WERI-Rb-1 (cell line): ENCODE data around the gene RBPJ.
"Not testable (repeated sequence)": the region's sequence is repeated elsewhere in the genome, so short reads cannot be mapped to it uniquely, and the experiment has no call there.

Experiments used
- DNase-seq: peaks from one replicate; pipeline ENCODE4 v3.0.0-alpha.2; 2020
- H3K27ac ChIP-seq: fragments of 250-450 bp; sonication (Bioruptor Pico); 2 replicates; pipeline ENCODE4 v1.5.1; 2020; ENCODE audit warnings: mild to moderate bottlenecking, moderate library complexity
- H3K27me3 ChIP-seq: fragments of 250-450 bp; sonication (Bioruptor Pico); 2 replicates; pipeline ENCODE4 v1.5.1; 2021; ENCODE audit warnings: mild to moderate bottlenecking, low read depth, moderate library complexity; ENCODE audit not compliant: insufficient read depth, severe bottlenecking
- H3K36me3 ChIP-seq: fragments of 250-450 bp; sonication (Bioruptor Pico); 2 replicates; pipeline ENCODE4 v1.5.1; 2020; ENCODE audit warnings: mild to moderate bottlenecking, moderate library complexity
- H3K4me3 ChIP-seq: 2 replicates; pipeline ENCODE4 v1.5.1; 2011; ENCODE audit warnings: low read depth, mild to moderate bottlenecking, control low read depth, low read length
- H3K9me3 ChIP-seq: fragments of 250-450 bp; sonication (Bioruptor Pico); 2 replicates; pipeline ENCODE4 v1.5.1; 2021; ENCODE audit warnings: mild to moderate bottlenecking, moderate library complexity; ENCODE audit not compliant: severe bottlenecking
- CTCF ChIP-seq: IDR thresholded peaks from 2 replicates; pipeline ENCODE4 v1.5.1; 2011; ENCODE audit warnings: low read depth, mild to moderate bottlenecking, control low read depth, inconsistent platforms, low read length

RBPJ gene

DNA sequence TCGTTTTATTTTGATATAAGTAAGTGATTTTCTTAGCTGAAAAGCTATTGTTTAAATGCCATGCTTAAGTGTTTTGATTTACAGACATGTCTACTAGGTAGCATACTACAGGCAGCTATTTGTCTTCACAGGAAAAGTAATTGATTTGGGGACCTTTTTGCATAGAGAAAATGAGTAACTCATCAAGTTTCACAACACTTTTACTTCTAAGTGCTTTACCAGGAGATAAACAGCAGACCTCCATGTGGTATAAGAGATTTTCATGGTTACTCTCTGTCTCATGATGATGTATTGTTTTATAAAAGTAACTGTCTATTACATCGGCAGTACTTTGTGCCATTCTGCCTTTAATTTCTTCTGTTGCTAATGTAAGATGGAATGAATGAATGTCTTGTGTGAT is 28.7 kb downstream of the RBPJ start:
- Histone ChIP-seq H3K4me3 (no peak overlapping the region), H3K9me3 (no peaks in the 10 kb centered on the region), H3K36me3 (peaks cover 4% of the 10 kb centered on the region), H3K27ac (no peak overlapping the region), H3K27me3 (no peaks in the 10 kb centered on the region)
- TF ChIP-seq CTCF, result no peak
- no peak for DNase-seq

DNA sequence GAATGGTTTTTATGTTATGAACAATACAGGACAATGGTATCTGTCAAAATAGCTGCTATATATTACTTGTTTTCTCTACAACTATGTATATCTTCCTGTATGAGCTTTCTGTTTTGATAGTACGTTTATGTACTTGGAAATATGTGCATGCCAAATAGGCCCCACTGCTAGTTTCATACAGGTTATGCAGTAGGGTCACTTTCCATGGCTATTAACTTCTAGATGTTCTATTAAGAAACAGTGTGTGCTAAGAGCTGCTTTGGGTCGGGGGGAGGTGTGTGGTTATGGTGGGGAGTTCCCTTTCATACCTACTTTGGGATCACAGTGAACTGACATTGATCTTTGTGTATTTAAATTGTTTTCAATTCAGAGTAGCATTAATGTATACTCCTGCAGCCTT is 30.9 kb downstream of the RBPJ start:
- Histone ChIP-seq H3K27me3 (no peaks in the 10 kb centered on the region), H3K27ac (no peak overlapping the region), H3K4me3 (no peak overlapping the region), H3K9me3 (no peaks in the 10 kb centered on the region), H3K36me3 (peaks cover 4% of the 10 kb centered on the region)
- no peak for DNase-seq
- no peak for TF ChIP-seq CTCF

- no peak overlapping the region for H3K27ac ChIP-seq
- peaks cover 4% of the 10 kb centered on the region; the same call in 1 of the 2 replicates for H3K36me3 ChIP-seq
- TF ChIP-seq CTCF, result no peak
- no peak overlapping the region for H3K4me3 ChIP-seq
- no peak for DNase-seq
- no peaks in the 10 kb centered on the region for H3K9me3 ChIP-seq
- H3K27me3 ChIP-seq, result no peaks in the 10 kb centered on the region
Measured at GRCh38 chr4:26354491-26354890, 33.7 kb downstream of the RBPJ start.

DNA sequence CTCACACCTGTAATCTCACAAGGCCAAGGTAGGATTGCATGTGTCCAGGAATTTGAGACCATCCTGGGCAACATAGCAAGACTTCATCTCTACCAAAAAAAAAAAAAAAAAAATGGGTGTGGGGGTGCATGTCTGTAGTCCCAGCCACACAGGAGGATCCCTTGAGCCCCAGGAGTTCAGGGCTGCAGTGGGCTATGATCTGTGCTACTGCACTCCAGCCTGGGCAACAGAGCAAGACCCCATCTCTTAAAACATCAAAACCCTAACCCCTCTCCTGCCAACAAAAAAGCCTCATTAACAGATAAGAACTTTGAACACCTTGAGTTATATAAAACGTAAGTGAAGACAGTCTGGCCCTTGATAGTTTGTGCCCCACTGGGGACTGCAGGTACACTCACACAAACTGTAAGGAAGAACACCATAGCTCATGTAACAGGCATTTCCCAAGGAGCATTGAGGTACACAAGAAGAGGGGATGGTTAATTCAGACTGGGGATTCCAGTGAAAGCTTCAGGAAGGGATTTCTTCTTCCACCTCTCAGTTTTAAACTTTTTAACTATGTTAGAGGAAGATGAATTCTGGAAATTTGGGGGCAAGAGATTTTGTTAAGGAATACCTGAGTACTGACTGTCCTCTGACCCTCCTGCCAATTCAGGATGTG is 34.7 kb downstream of the RBPJ start:
- Histone ChIP-seq H3K4me3 (no peak overlapping the region), H3K27me3 (no peaks in the 10 kb centered on the region), H3K36me3 (peaks cover 4% of the 10 kb centered on the region; the same call in 1 of the 2 replicates), H3K9me3 (no peaks in the 10 kb centered on the region), H3K27ac (no peak overlapping the region)
- no peak for TF ChIP-seq CTCF
- no peak for DNase-seq

- no peaks in the 10 kb centered on the region for H3K27me3 ChIP-seq
- H3K27ac ChIP-seq, result no peak overlapping the region
- no peaks in the 10 kb centered on the region for H3K9me3 ChIP-seq
- H3K4me3 ChIP-seq, result no peak overlapping the region
- DNase-seq, result no peak
- H3K36me3 ChIP-seq, result peaks cover 4% of the 10 kb centered on the region; the same call in 1 of the 2 replicates
- TF ChIP-seq CTCF, result no peak
Measured at GRCh38 chr4:26356081-26356501, 35.3 kb downstream of the RBPJ start.

- not testable (repeated sequence) for H3K9me3 ChIP-seq, DNase-seq, H3K27me3 ChIP-seq, H3K27ac ChIP-seq, H3K4me3 ChIP-seq, H3K36me3 ChIP-seq
Measured at GRCh38 chr4:26359521-26359920, 38.7 kb downstream of the RBPJ start.
